ENCODE results near the gene PTPRD. TPM values are rescaled to one million over a fixed set of nuclear protein-coding genes. Genes with fewer than 3 reads are reported as not detected.
A peak's percentile ranks its signal among the peaks of the same experiment; 100 is the strongest.

The PTPRD gene
- total RNA-seq, 1 experiment from 2014 or later: 32.5 TPM

- Histone ChIP-seq H3K4me2 (ENCODE audit: insufficient read depth, insufficient read length, low read length) (no peak overlapping the region), H4K20me1 (ENCODE audit: control insufficient read depth, insufficient read depth, insufficient read length) (no peaks in the 10 kb centered on the region), H4K8ac (replicated peaks; ENCODE audit: insufficient read length, low read depth, low read length) (no peak overlapping the region), H3K4ac (ENCODE audit: low read depth, low read length) (no peak overlapping the region), H3K14ac (ENCODE audit: insufficient read depth, low read length) (no peak overlapping the region), H3T11ph (ENCODE audit: low read length) (no peak overlapping the region), H3K4me1 (ENCODE audit: insufficient read depth, low read length) (peaks cover 7% of the 10 kb centered on the region; the same call in 1 of the 2 replicates), H2AK5ac (ENCODE audit: insufficient read length, low read length) (peak overlapping the region; percentile 69), H2BK120ac (ENCODE audit: low read depth, low read length, poor library complexity, severe bottlenecking) (no peak overlapping the region), H3K23ac (ENCODE audit: insufficient read length, low read depth, low read length) (no peak overlapping the region), H3K27me3 (ENCODE audit: insufficient read depth, low read length) (no peaks in the 10 kb centered on the region), H4K5ac (ENCODE audit: insufficient read length, low read depth, low read length) (no peak overlapping the region), H2BK20ac (ENCODE audit: low read depth, low read length, poor library complexity, severe bottlenecking) (no peak overlapping the region), H2BK5ac (ENCODE audit: insufficient read length, low read length) (no peak overlapping the region), H3K27ac (ENCODE audit: insufficient read length, low read depth, low read length) (no peak overlapping the region), H2BK15ac (ENCODE audit: low read depth, low read length) (no peak overlapping the region), H2BK12ac (ENCODE audit: insufficient read length, low read depth, low read length) (no peak overlapping the region), H3K56ac (ENCODE audit: insufficient read length, low read depth, low read length) (no peak overlapping the region), H2AFZ (ENCODE audit: low read length) (no peak overlapping the region), H3K9me3 (ENCODE audit: control insufficient read depth, low read depth, low read length) (no peaks in the 10 kb centered on the region), H3K79me1 (ENCODE audit: insufficient read depth, low read depth, low read length, poor library complexity, severe bottlenecking) (no peaks in the 10 kb centered on the region), H3K9ac (ENCODE audit: extremely low read depth, insufficient read length, low read length) (no peak overlapping the region), H3K79me2 (ENCODE audit: insufficient read depth, low read length) (no peaks in the 10 kb centered on the region), H4K91ac (ENCODE audit: insufficient read length, low read depth, low read length) (no peak overlapping the region), H3K23me2 (ENCODE audit: insufficient read length, low read depth, low read length, poor library complexity, severe bottlenecking) (no peaks in the 10 kb centered on the region), H3K18ac (ENCODE audit: insufficient read length, low read depth, low read length) (peak overlapping the region; percentile 40)
- no CpG with 5 or more reads among the region's 7 CpGs for whole genome bisulfite sequencing (ENCODE audit: extremely low coverage, insufficient read length, low lambda C conversion rate)
- TF ChIP-seq CTCF (conservative IDR thresholded peaks at IDR 0.05): no peak
- H3K36me3 Mint-ChIP-seq (ENCODE audit: insufficient read depth in 1 of 3, low read depth in 3 of 3): no peaks in the 10 kb centered on the region
- no peaks in the 10 kb centered on the region for H3K9me3 Mint-ChIP-seq
- H3K4me3 Mint-ChIP-seq: no peak overlapping the region
- 0 out of 7 replicates have a peak overlapping the region, but pooled peaks of 1 of the 3 experiments have one; percentile 16 for H3K27ac Mint-ChIP-seq
- no peak for DNase-seq
- peaks cover 43 to 44% of the 10 kb centered on the region in 2 experiments for H3K4me1 Mint-ChIP-seq
- H3K27me3 Mint-ChIP-seq (ENCODE audit: low read depth): no peaks in the 10 kb centered on the region
These were observed 1882.2 kb downstream of the PTPRD start for GRCh38 chr9:8730618-8731017.

Data from H9 (cell line).